Astrocyte of the spinal cord (primary cell): ENCODE measurements around the gene SUGP1.

Experiments used
- DNase-seq: peaks from one replicate; pipeline ENCODE4 v3.0.0; 2011; ENCODE audit warnings: low read depth, low spot score
- H3K4me3 ChIP-seq: 2 replicates; pipeline ENCODE4 v1.5.1; 2011; ENCODE audit warnings: low read depth, mild to moderate bottlenecking, low read length, moderate library complexity
- in situ Hi-C: cut with HindIII; loops from 2 replicates; pipeline ENCODE4 v1.10.0; 2017; ENCODE audit warnings: low sequenced_read_pairs
- TF ChIP-seq, protein P1 (sequence below): IDR thresholded peaks from 2 replicates; pipeline ENCODE4 v1.5.1; 2012; ENCODE audit warnings: low read depth, mild to moderate bottlenecking, low read length, inconsistent platforms

Gene SUGP1

DNA sequence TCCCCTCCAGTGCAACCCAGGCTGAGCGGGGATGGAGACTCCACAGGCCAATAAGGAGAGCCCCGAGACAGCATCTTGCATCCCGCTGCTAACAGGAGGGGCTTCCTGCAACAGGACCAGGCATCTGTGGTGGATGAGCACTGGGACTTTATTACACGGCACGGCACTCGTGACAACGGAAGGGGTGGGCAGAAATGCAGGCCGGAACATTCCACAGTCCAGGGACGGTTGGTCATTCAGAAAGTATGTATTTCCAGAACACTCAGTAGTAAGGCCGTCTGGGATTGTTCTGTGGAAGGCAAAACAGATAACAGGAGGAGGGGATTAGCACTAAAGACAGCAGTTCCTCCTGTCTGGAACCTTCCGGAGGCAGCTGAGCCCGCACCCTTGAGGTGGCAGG, 43.9 kb downstream of the SUGP1 start:
- TF ChIP-seq, protein P1, sequence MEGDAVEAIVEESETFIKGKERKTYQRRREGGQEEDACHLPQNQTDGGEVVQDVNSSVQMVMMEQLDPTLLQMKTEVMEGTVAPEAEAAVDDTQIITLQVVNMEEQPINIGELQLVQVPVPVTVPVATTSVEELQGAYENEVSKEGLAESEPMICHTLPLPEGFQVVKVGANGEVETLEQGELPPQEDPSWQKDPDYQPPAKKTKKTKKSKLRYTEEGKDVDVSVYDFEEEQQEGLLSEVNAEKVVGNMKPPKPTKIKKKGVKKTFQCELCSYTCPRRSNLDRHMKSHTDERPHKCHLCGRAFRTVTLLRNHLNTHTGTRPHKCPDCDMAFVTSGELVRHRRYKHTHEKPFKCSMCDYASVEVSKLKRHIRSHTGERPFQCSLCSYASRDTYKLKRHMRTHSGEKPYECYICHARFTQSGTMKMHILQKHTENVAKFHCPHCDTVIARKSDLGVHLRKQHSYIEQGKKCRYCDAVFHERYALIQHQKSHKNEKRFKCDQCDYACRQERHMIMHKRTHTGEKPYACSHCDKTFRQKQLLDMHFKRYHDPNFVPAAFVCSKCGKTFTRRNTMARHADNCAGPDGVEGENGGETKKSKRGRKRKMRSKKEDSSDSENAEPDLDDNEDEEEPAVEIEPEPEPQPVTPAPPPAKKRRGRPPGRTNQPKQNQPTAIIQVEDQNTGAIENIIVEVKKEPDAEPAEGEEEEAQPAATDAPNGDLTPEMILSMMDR = no peak
- in situ Hi-C loops = no loop called here

DNA sequence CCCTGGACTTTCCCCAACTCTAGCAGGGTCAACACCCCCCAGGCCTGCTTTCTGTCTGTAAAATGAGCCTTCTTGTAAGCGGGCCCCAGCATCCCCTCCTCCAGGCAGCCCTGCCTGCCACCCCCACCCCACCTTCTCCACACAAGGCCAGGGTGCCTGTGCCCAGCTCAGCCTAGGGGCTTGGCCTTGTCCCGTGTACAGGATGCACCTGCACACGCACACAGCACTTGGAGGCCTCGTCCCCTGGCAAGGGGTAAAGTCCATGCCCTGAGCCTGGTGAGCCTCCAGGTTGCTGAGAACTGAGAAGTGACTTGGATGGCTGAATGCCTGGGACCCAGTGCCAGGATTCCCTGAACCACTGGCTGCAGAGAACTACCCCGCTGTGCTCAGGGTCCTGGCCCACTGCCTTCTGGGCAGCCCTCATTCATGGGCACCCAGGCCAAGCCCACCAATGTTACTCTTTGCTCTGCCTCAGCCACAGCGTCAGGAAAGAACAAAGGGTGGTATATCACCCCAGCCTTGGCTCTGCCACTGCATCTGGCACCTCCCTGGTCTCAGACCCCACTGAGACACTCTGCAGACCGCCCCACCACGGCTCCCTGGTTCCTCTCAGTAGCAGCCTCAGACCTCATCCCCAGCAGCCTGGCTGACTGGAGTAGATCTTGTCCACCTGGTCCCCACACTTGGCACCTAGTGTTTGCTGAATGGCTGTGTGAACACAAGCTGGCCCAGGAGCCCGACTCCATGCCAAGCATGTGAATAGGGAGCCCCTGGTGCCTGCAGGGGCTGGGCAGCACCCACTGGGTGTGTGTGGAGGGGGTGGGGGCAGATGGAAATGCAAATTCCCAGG, 45.4 kb downstream of the SUGP1 start:
- no peak overlapping the region for H3K4me3 ChIP-seq
- no peak for DNase-seq
- in situ Hi-C loops = no loop called here
- TF ChIP-seq, protein P1 = no peak

More for the DNA sequence above, 43.9 kb downstream of the SUGP1 start:
- H3K4me3 ChIP-seq = no peak overlapping the region
- peak; percentile 44 for DNase-seq

DNA sequence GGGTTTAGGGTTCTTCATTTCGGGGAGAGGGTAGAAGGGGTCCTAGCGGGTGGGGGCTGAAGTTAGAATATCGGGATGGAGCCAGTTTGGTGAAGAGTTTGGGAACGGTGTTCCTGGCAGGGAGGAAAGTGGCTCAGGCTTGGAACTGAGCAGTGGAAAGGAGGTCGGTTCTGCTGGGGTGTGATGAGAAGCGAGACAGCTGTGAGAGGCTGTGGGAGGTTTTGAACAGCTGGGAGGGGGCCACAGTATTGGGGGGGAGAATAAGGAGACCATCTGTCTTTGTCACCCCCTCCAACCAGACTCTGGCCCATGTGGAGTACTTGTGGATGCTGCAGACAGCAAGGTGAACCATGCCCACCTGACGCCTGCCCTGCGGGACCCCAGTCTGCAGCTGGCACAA, 46.2 kb downstream of the SUGP1 start:
- TF ChIP-seq, protein P1 = no peak
- no peak overlapping the region for H3K4me3 ChIP-seq
- in situ Hi-C loops = no loop called here
- DNase-seq = no peak

DNA sequence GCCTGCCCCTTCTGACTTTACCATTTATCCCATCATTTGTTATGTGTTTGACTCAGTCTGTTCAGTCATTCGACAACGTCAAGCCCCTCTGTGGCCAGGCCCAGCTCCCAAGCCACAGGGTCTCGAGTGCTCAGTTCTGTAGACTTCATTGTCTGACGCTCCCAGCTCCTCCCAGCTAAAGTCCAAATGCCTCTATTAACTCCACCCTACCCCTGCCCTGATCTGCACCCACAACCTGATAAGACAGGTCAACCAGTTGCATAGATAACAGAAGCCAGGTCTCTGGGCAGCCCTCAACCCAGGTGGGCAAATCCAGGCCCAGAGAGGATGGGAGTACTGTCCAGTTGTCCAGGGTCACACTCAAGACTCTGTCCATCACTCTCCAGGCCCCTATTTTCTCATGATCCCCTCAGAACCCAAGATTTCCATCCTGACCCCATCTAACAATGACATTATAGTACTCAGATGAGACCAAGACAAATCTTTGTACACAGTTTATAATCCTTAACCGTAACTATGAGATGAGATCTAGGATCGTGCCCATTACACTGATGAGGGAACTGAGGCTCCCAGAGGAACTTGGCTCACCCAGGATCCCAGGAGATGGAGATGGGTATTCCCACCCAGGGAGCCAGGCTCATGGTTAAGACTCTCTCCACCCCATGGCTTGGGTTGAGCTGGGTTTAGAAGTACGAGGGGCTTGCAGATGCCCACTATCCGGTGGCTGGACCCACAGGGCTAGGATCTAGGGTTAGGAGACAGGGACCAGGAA, 48.3 kb downstream of the SUGP1 start:
- H3K4me3 ChIP-seq = no peak overlapping the region
- in situ Hi-C loops = no loop called here

DNA sequence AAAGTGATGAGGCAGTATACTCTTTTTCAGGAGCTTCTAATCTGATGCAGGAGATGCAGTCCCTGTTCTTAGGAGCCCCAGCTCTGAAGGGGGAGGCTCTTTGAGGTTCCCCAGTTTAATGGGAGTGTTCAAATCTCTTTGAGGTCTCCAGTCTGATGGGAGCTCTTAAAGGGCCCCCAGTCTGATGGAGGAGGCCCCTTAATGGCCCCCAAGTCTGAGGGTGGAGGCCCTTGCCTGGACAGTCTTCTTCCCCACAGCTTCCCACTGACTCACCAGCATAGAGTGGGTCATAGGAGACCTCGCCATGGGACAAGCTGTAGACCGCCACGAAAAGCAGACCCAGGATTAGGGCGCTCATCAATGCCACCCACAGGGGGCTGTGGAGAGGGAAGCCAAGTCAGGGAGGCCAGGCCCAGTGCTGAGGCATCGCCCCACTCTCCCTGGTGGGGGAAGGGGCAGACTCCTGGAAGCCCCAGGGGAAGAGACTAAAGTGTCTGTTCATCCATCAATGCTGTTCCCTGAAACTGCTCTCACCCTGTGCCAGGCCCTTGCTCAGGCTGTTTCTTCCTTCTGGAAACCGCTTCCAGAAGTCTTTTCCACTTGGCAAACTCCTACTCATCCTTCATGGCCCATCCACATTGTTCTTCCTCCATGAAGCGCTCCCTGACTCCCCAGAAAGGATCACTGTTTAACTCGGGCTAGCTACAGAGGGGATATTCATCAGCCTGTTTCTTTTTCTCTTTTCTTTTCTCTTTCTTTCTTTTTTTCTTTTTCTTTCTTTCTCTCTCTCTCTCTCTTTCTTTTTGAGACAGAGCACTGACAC, 49.3 kb downstream of the SUGP1 start:
- TF ChIP-seq, protein P1 = no peak
- in situ Hi-C loops = no loop called here
- H3K4me3 ChIP-seq = no peak overlapping the region
- no peak for DNase-seq

More for the DNA sequence above, 48.3 kb downstream of the SUGP1 start:
- DNase-seq = no peak
- TF ChIP-seq, protein P1 = no peak
